HEK293 (cell line): ENCODE data around the gene TTC23L.

ENCODE experiments used
- CTCF ChIA-PET: fragments of 350-600 bp; formaldehyde crosslinking; extraction: SDS; loops from one replicate; lab custom pipeline; 2021; ENCODE audit warnings: antibody characterized with exemption; lab: Yijun Ruan, JAX
- POLR2A ChIA-PET: fragments of 300-600 bp; formaldehyde crosslinking; extraction: SDS; loops from one replicate; lab custom pipeline; 2020; ENCODE audit warnings: antibody characterized with exemption, inconsistent platforms; lab: Yijun Ruan, JAX
- H3K27ac ChIP-seq: fragments of 200-500 bp; sonication (Bioruptor generic); 2 replicates; pipeline ENCODE4 v1.5.1; 2014; ENCODE audit warnings: low read depth, low read length, control low read depth, inconsistent platforms; ENCODE audit errors: extremely low read depth
- H3K36me3 ChIP-seq, 2 experiments: fragments of 200-500 bp in 1 of 2; sonication (Bioruptor generic) in 1 of 2; 1 replicate in 1 of 2; 2 replicates in 1 of 2; pipeline ENCODE4 v1.5.1; 2014 to 2017; ENCODE audit warnings: inconsistent platforms in 2 of 2, low read length in 2 of 2; ENCODE audit not compliant: control insufficient read depth in 2 of 2, insufficient read depth in 1 of 2
- H3K4me1 ChIP-seq: fragments of 200-500 bp; sonication (Bioruptor generic); 2 replicates; pipeline ENCODE4 v1.5.1; 2014; ENCODE audit warnings: mild to moderate bottlenecking, low read length, inconsistent platforms; ENCODE audit not compliant: control insufficient read depth, insufficient read depth
- H3K4me3 ChIP-seq: 2 replicates; pipeline ENCODE4 v1.5.1; 2011; ENCODE audit warnings: low read depth, mild to moderate bottlenecking, control low read depth, low read length, moderate library complexity
- H3K9me3 ChIP-seq: fragments of 200-500 bp; sonication (Bioruptor generic); 2 replicates; pipeline ENCODE4 v1.5.1; 2014; ENCODE audit warnings: low read depth, low read length, inconsistent platforms; ENCODE audit not compliant: control insufficient read depth, insufficient read depth
- GLI4 ChIP-seq: fragments of 450-650 bp; formaldehyde crosslinking; IDR thresholded peaks from 2 replicates; pipeline ENCODE4 v1.5.1; 2016; ENCODE audit warnings: missing biosample characterization, missing genetic modification characterization
- KLF1 ChIP-seq: fragments of 450-650 bp; formaldehyde crosslinking; IDR thresholded peaks from 2 replicates; pipeline ENCODE4 v1.5.1; 2016; ENCODE audit warnings: missing biosample characterization, missing genetic modification characterization
- OVOL3 ChIP-seq: fragments of 450-650 bp; formaldehyde crosslinking; IDR thresholded peaks from 2 replicates; pipeline ENCODE4 v1.5.1; 2016; ENCODE audit warnings: missing biosample characterization, missing genetic modification characterization
- SETDB1 ChIP-seq: IDR thresholded peaks from one replicate; pipeline ENCODE4 v1.6.1; 2017; ENCODE audit warnings: mild to moderate bottlenecking, low read length, moderate library complexity, mixed read lengths; ENCODE audit not compliant: insufficient read length
- WT1 ChIP-seq: fragments of 450-650 bp; formaldehyde crosslinking; IDR thresholded peaks from 2 replicates; pipeline ENCODE4 v1.5.1; 2016; ENCODE audit warnings: missing biosample characterization, missing genetic modification characterization
- ZNF10 ChIP-seq: fragments of 450-650 bp; formaldehyde crosslinking; IDR thresholded peaks from 2 replicates; pipeline ENCODE4 v1.5.1; 2017; ENCODE audit warnings: missing biosample characterization, missing genetic modification characterization
- ZNF274 ChIP-seq, 2 experiments: fragments of 200-500 bp in 1 of 2; fragments of 450-650 bp in 1 of 2; sonication (Bioruptor generic) in 1 of 2; formaldehyde crosslinking in 1 of 2; IDR thresholded peaks; 2 replicates each; pipeline versions ENCODE4 v1.5.1 to v1.6.1; 2014 to 2016; ENCODE audit warnings: borderline replicate concordance in 1 of 2, inconsistent platforms in 1 of 2, low read length in 1 of 2, missing biosample characterization in 1 of 2, missing genetic modification characterization in 1 of 2
- ZNF76 ChIP-seq: fragments of 450-650 bp; formaldehyde crosslinking; IDR thresholded peaks from 2 replicates; pipeline ENCODE4; 2016; ENCODE audit warnings: low read depth, missing biosample characterization, missing genetic modification characterization, borderline replicate concordance
- ZNF777 ChIP-seq: fragments of 450-650 bp; formaldehyde crosslinking; IDR thresholded peaks from 2 replicates; pipeline ENCODE4 v1.5.1; 2017; ENCODE audit warnings: missing biosample characterization, missing genetic modification characterization, borderline replicate concordance
- ZSCAN23 ChIP-seq: fragments of 450-650 bp; formaldehyde crosslinking; IDR thresholded peaks from 2 replicates; pipeline ENCODE4 v1.5.1; 2016; ENCODE audit warnings: missing biosample characterization, missing genetic modification characterization
- TF ChIP-seq, protein P1 (sequence below): fragments of 450-650 bp; formaldehyde crosslinking; IDR thresholded peaks from 2 replicates; pipeline ENCODE4 v1.5.0; 2017; ENCODE audit warnings: missing biosample characterization, missing genetic modification characterization, borderline replicate concordance
- TF ChIP-seq, protein P2 (sequence below): fragments of 450-650 bp; formaldehyde crosslinking; IDR thresholded peaks from 2 replicates; pipeline ENCODE4 v1.5.1; 2016; ENCODE audit warnings: missing biosample characterization, missing genetic modification characterization
- TF ChIP-seq, protein P3 (sequence below): fragments of 450-650 bp; IDR thresholded peaks from 2 replicates; pipeline ENCODE4 v1.5.1; 2018; ENCODE audit warnings: missing biosample characterization, mild to moderate bottlenecking, missing genetic modification characterization
- TF ChIP-seq, protein P4 (sequence below): fragments of 450-650 bp; formaldehyde crosslinking; IDR thresholded peaks from 2 replicates; pipeline ENCODE4 v1.5.1; 2016; ENCODE audit warnings: missing biosample characterization, missing genetic modification characterization
- TF ChIP-seq, protein P5 (sequence below): fragments of 450-650 bp; formaldehyde crosslinking; IDR thresholded peaks from 2 replicates; pipeline ENCODE4 v1.5.1; 2016; ENCODE audit warnings: missing biosample characterization, missing genetic modification characterization
- TF ChIP-seq, protein P6 (sequence below): fragments of 450-650 bp; formaldehyde crosslinking; IDR thresholded peaks from 2 replicates; pipeline ENCODE4 v1.5.1; 2017; ENCODE audit warnings: missing biosample characterization, missing genetic modification characterization
- TF ChIP-seq, protein P7 (sequence below): fragments of 450-650 bp; formaldehyde crosslinking; IDR thresholded peaks from 2 replicates; pipeline ENCODE4 v1.5.1; 2016; ENCODE audit warnings: missing biosample characterization, missing genetic modification characterization

TTC23L gene

DNA sequence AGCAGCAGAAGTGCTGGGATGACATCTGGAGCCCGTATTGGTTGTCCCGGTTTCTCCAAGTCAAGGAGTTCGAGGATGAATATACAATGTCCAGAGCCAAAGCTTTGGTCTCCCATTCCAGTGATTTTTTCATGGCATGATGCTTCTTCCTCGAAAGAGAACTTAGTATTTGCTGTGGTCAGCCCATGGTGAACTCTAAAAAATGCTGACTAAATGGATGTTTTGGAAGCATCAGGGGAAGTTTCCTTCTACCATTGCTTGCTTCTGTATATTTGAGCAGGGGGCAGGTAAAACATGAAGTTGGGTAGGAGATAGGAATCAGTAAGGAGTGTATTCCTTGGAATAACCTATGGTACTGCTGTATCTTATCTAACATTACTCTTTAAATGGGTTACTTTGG is 8.6 kb downstream of the TTC23L start:
- CTCF ChIA-PET: interaction anchor here (0.8 kb wide), 1 partner anchor 15 kb away, joined by 3 read pairs; no protein-coding TSS in a partner anchor
- Histone ChIP-seq H3K9me3 (no peaks in the 10 kb centered on the region), H3K4me1 (no peaks in the 10 kb centered on the region), H3K4me3 (no peak overlapping the region), H3K36me3 (no peaks in the 10 kb centered on the region), H3K27ac (no peak overlapping the region)
- TF ChIP-seq GLI4 (tag by site-specific recombination) (no peak), ZNF274 (IDR thresholded peaks at IDR 0.05; ENCODE audit: low read length) (no peak), ZNF274 (tag by site-specific recombination; IDR thresholded peaks at IDR 0.05; ENCODE audit: borderline replicate concordance) (no peak), OVOL3 (no peak), WT1 (no peak), ZNF777 (tag by site-specific recombination) (no peak), SETDB1 (no peak), ZNF10 (no peak), ZSCAN23 (tag by site-specific recombination) (no peak), ZNF76 (tag by site-specific recombination) (no peak), KLF1 (tag by site-specific recombination) (no peak)
- TF ChIP-seq, protein P1, sequence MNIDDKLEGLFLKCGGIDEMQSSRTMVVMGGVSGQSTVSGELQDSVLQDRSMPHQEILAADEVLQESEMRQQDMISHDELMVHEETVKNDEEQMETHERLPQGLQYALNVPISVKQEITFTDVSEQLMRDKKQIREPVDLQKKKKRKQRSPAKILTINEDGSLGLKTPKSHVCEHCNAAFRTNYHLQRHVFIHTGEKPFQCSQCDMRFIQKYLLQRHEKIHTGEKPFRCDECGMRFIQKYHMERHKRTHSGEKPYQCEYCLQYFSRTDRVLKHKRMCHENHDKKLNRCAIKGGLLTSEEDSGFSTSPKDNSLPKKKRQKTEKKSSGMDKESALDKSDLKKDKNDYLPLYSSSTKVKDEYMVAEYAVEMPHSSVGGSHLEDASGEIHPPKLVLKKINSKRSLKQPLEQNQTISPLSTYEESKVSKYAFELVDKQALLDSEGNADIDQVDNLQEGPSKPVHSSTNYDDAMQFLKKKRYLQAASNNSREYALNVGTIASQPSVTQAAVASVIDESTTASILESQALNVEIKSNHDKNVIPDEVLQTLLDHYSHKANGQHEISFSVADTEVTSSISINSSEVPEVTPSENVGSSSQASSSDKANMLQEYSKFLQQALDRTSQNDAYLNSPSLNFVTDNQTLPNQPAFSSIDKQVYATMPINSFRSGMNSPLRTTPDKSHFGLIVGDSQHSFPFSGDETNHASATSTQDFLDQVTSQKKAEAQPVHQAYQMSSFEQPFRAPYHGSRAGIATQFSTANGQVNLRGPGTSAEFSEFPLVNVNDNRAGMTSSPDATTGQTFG (tag by site-specific recombination): no peak
- TF ChIP-seq, protein P2, sequence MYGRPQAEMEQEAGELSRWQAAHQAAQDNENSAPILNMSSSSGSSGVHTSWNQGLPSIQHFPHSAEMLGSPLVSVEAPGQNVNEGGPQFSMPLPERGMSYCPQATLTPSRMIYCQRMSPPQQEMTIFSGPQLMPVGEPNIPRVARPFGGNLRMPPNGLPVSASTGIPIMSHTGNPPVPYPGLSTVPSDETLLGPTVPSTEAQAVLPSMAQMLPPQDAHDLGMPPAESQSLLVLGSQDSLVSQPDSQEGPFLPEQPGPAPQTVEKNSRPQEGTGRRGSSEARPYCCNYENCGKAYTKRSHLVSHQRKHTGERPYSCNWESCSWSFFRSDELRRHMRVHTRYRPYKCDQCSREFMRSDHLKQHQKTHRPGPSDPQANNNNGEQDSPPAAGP (tag by site-specific recombination): no peak
- TF ChIP-seq, protein P3, sequence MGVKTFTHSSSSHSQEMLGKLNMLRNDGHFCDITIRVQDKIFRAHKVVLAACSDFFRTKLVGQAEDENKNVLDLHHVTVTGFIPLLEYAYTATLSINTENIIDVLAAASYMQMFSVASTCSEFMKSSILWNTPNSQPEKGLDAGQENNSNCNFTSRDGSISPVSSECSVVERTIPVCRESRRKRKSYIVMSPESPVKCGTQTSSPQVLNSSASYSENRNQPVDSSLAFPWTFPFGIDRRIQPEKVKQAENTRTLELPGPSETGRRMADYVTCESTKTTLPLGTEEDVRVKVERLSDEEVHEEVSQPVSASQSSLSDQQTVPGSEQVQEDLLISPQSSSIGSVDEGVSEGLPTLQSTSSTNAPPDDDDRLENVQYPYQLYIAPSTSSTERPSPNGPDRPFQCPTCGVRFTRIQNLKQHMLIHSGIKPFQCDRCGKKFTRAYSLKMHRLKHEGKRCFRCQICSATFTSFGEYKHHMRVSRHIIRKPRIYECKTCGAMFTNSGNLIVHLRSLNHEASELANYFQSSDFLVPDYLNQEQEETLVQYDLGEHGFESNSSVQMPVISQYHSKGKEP (tag by site-specific recombination): no peak
- TF ChIP-seq, protein P4, sequence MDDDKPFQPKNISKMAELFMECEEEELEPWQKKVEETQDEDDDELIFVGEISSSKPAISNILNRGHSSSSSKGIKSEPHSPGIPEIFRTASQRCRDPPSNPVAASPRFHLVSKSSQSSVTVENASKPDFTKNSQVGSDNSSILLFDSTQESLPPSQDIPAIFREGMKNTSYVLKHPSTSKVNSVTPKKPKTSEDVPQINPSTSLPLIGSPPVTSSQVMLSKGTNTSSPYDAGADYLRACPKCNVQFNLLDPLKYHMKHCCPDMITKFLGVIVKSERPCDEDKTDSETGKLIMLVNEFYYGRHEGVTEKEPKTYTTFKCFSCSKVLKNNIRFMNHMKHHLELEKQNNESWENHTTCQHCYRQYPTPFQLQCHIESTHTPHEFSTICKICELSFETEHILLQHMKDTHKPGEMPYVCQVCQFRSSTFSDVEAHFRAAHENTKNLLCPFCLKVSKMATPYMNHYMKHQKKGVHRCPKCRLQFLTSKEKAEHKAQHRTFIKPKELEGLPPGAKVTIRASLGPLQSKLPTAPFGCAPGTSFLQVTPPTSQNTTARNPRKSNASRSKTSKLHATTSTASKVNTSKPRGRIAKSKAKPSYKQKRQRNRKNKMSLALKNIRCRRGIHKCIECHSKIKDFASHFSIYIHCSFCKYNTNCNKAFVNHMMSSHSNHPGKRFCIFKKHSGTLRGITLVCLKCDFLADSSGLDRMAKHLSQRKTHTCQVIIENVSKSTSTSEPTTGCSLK (tag by site-specific recombination): no peak
- TF ChIP-seq, protein P5, sequence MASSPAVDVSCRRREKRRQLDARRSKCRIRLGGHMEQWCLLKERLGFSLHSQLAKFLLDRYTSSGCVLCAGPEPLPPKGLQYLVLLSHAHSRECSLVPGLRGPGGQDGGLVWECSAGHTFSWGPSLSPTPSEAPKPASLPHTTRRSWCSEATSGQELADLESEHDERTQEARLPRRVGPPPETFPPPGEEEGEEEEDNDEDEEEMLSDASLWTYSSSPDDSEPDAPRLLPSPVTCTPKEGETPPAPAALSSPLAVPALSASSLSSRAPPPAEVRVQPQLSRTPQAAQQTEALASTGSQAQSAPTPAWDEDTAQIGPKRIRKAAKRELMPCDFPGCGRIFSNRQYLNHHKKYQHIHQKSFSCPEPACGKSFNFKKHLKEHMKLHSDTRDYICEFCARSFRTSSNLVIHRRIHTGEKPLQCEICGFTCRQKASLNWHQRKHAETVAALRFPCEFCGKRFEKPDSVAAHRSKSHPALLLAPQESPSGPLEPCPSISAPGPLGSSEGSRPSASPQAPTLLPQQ (tag by site-specific recombination): no peak
- TF ChIP-seq, protein P6, sequence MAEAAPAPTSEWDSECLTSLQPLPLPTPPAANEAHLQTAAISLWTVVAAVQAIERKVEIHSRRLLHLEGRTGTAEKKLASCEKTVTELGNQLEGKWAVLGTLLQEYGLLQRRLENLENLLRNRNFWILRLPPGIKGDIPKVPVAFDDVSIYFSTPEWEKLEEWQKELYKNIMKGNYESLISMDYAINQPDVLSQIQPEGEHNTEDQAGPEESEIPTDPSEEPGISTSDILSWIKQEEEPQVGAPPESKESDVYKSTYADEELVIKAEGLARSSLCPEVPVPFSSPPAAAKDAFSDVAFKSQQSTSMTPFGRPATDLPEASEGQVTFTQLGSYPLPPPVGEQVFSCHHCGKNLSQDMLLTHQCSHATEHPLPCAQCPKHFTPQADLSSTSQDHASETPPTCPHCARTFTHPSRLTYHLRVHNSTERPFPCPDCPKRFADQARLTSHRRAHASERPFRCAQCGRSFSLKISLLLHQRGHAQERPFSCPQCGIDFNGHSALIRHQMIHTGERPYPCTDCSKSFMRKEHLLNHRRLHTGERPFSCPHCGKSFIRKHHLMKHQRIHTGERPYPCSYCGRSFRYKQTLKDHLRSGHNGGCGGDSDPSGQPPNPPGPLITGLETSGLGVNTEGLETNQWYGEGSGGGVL (tag by site-specific recombination): no peak
- TF ChIP-seq, protein P7, sequence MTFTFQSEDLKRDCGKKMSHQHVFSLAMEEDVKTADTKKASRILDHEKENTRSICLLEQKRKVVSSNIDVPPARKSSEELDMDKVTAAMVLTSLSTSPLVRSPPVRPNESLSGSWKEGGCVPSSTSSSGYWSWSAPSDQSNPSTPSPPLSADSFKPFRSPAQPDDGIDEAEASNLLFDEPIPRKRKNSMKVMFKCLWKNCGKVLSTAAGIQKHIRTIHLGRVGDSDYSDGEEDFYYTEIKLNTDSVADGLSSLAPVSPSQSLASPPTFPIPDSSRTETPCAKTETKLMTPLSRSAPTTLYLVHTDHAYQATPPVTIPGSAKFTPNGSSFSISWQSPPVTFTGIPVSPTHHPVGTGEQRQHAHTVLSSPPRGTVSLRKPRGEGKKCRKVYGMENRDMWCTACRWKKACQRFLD: no peak
- POLR2A ChIA-PET: interaction anchor here (1.4 kb wide), 1 partner anchor 8 kb away, joined by 5 read pairs; the partner anchor contains the start of gene TTC23L
